SK-N-SH treated with all-trans-retinoic acid at 6 μM for 48 hours (cell line): ENCODE measurements around the gene UGT2B11.
"Not testable (repeated sequence)": the region's sequence is repeated elsewhere in the genome, so short reads cannot be mapped to it uniquely, and the experiment has no call there.

Experiments used
- ATAC-seq: fragments of 200-7000 bp; cut with Tn5 transposase; 3 replicates; pipeline ENCODE4 v1.9.1; 2020; ENCODE audit warnings: mild to moderate bottlenecking, moderate library complexity
- ARNTL ChIP-seq: fragments of 450-650 bp; formaldehyde crosslinking; IDR thresholded peaks from 2 replicates; pipeline ENCODE4 v1.5.0; 2020; ENCODE audit warnings: low read depth, mild to moderate bottlenecking, moderate library complexity, borderline replicate concordance
- CSDC2 ChIP-seq: fragments of 250-450 bp; sonication (Bioruptor Pico); IDR thresholded peaks from 2 replicates; pipeline ENCODE4 v1.5.0; 2020; ENCODE audit warnings: mild to moderate bottlenecking, moderate library complexity
- ESRRG ChIP-seq: fragments of 250-450 bp; sonication (Bioruptor Pico); IDR thresholded peaks from 2 replicates; pipeline ENCODE4 v1.6.1; 2021; ENCODE audit warnings: mild to moderate bottlenecking
- ISL1 ChIP-seq: fragments of 250-450 bp; sonication (Bioruptor Pico); IDR thresholded peaks from 2 replicates; pipeline ENCODE4 v2.1.2; 2022; ENCODE audit warnings: mild to moderate bottlenecking, moderate library complexity
- OSR1 ChIP-seq: fragments of 250-450 bp; sonication (Bioruptor Pico); IDR thresholded peaks from 2 replicates; pipeline ENCODE4 v1.8.0; 2022; ENCODE audit warnings: moderate library complexity, mild to moderate bottlenecking, inconsistent platforms
- PPARA ChIP-seq: fragments of 250-450 bp; sonication (Bioruptor Pico); IDR thresholded peaks from 2 replicates; pipeline ENCODE4 v1.5.0; 2020; ENCODE audit warnings: mild to moderate bottlenecking, borderline replicate concordance
- RARB ChIP-seq: fragments of 250-450 bp; sonication (Bioruptor Pico); IDR thresholded peaks from 2 replicates; pipeline ENCODE4 v1.8.0; 2021; ENCODE audit warnings: mild to moderate bottlenecking, moderate library complexity
- SNAI2 ChIP-seq: fragments of 250-450 bp; sonication (Bioruptor Pico); IDR thresholded peaks from 2 replicates; pipeline ENCODE4 v1.5.0; 2020; ENCODE audit warnings: mild to moderate bottlenecking, moderate library complexity
- TCF4 ChIP-seq: fragments of 250-450 bp; sonication (Bioruptor Pico); IDR thresholded peaks from 2 replicates; pipeline ENCODE4 v1.8.0; 2021; ENCODE audit warnings: mild to moderate bottlenecking, moderate library complexity, borderline replicate concordance
- TOX ChIP-seq: fragments of 250-450 bp; sonication (Bioruptor Pico); IDR thresholded peaks from 2 replicates; pipeline ENCODE4 v1.8.0; 2021; ENCODE audit warnings: mild to moderate bottlenecking, moderate library complexity, borderline replicate concordance
- ZC3H10 ChIP-seq: fragments of 250-450 bp; sonication (Bioruptor Pico); IDR thresholded peaks from 2 replicates; pipeline ENCODE4 v1.5.1; 2021; ENCODE audit warnings: mild to moderate bottlenecking, moderate library complexity
- ZFP3 ChIP-seq: fragments of 250-450 bp; sonication (Bioruptor Pico); IDR thresholded peaks from 2 replicates; pipeline ENCODE4 v1.5.0; 2020; ENCODE audit warnings: mild to moderate bottlenecking, moderate library complexity
- ZFP30 ChIP-seq: fragments of 450-650 bp; formaldehyde crosslinking; IDR thresholded peaks from 2 replicates; pipeline ENCODE4 v1.5.0; 2022; ENCODE audit warnings: mild to moderate bottlenecking, moderate library complexity
- ZNF565 ChIP-seq: fragments of 450-650 bp; formaldehyde crosslinking; conservative IDR thresholded peaks from 2 replicates; pipeline ENCODE4 v1.5.0; 2020; ENCODE audit warnings: low read depth, mild to moderate bottlenecking, moderate library complexity
- ZNF70 ChIP-seq: fragments of 450-650 bp; formaldehyde crosslinking; IDR thresholded peaks from 2 replicates; pipeline ENCODE4 v1.5.0; 2020; ENCODE audit warnings: mild to moderate bottlenecking, moderate library complexity
- ZNF8 ChIP-seq: fragments of 450-650 bp; formaldehyde crosslinking; IDR thresholded peaks from 2 replicates; pipeline ENCODE4 v1.5.0; 2020; ENCODE audit warnings: mild to moderate bottlenecking, moderate library complexity
- TF ChIP-seq, protein P1 (sequence below): fragments of 250-450 bp; sonication (Bioruptor Pico); IDR thresholded peaks from 2 replicates; pipeline ENCODE4 v1.5.1; 2020; ENCODE audit warnings: low read depth, mild to moderate bottlenecking, moderate library complexity
- TF ChIP-seq, protein P2 (sequence below): fragments of 250-450 bp; sonication (Bioruptor Pico); IDR thresholded peaks from 2 replicates; pipeline ENCODE4 v1.5.0; 2020; ENCODE audit warnings: mild to moderate bottlenecking, moderate library complexity
- TF ChIP-seq, protein P3 (sequence below): fragments of 250-450 bp; sonication (Bioruptor Pico); IDR thresholded peaks from 2 replicates; pipeline ENCODE4 v1.8.0; 2021; ENCODE audit warnings: low read depth, mild to moderate bottlenecking, moderate library complexity, borderline replicate concordance
- TF ChIP-seq, protein P4 (sequence below): fragments of 250-450 bp; sonication (Bioruptor Pico); IDR thresholded peaks from 2 replicates; pipeline ENCODE4 v1.8.0; 2020; ENCODE audit warnings: mild to moderate bottlenecking, moderate library complexity, borderline replicate concordance
- TF ChIP-seq, protein P5 (sequence below): fragments of 250-450 bp; sonication (Bioruptor Pico); IDR thresholded peaks from 2 replicates; pipeline ENCODE4 v1.5.1; 2021; ENCODE audit warnings: mild to moderate bottlenecking, moderate library complexity

UGT2B11 gene

DNA sequence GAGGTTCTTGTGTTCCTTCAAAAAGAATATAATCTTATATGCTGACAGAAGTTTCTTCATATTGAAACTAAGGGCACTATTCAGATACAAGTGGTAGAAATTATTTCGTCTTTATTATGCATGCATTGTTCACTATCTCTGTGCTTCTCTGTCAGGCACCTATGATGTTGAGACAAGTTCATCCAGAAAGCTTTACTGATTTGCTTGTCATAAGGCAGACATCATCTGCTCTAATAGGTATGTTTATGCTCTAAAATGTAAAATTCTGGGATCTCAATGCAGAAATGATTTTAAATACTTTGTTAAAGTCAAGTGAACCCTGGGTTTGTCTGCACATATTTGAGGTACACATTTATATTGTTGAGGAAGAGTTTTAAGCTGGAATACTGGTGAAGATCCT is 3.6 kb downstream of the UGT2B11 start:
- no peak for ATAC-seq
- no peak for TF ChIP-seq ESRRG (CRISPR knock-in tag)
- TF ChIP-seq SNAI2 (CRISPR knock-in tag): no peak
- no peak for TF ChIP-seq RARB (CRISPR knock-in tag)
- TF ChIP-seq ISL1: no peak
- TF ChIP-seq, protein P1, sequence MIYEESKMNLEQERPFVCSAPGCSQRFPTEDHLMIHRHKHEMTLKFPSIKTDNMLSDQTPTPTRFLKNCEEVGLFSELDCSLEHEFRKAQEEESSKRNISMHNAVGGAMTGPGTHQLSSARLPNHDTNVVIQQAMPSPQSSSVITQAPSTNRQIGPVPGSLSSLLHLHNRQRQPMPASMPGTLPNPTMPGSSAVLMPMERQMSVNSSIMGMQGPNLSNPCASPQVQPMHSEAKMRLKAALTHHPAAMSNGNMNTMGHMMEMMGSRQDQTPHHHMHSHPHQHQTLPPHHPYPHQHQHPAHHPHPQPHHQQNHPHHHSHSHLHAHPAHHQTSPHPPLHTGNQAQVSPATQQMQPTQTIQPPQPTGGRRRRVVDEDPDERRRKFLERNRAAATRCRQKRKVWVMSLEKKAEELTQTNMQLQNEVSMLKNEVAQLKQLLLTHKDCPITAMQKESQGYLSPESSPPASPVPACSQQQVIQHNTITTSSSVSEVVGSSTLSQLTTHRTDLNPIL (CRISPR knock-in tag): no peak
- no peak for TF ChIP-seq ARNTL
- TF ChIP-seq PPARA: no peak
- TF ChIP-seq, protein P2, sequence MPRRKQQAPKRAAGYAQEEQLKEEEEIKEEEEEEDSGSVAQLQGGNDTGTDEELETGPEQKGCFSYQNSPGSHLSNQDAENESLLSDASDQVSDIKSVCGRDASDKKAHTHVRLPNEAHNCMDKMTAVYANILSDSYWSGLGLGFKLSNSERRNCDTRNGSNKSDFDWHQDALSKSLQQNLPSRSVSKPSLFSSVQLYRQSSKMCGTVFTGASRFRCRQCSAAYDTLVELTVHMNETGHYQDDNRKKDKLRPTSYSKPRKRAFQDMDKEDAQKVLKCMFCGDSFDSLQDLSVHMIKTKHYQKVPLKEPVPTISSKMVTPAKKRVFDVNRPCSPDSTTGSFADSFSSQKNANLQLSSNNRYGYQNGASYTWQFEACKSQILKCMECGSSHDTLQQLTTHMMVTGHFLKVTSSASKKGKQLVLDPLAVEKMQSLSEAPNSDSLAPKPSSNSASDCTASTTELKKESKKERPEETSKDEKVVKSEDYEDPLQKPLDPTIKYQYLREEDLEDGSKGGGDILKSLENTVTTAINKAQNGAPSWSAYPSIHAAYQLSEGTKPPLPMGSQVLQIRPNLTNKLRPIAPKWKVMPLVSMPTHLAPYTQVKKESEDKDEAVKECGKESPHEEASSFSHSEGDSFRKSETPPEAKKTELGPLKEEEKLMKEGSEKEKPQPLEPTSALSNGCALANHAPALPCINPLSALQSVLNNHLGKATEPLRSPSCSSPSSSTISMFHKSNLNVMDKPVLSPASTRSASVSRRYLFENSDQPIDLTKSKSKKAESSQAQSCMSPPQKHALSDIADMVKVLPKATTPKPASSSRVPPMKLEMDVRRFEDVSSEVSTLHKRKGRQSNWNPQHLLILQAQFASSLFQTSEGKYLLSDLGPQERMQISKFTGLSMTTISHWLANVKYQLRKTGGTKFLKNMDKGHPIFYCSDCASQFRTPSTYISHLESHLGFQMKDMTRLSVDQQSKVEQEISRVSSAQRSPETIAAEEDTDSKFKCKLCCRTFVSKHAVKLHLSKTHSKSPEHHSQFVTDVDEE (CRISPR knock-in tag): no peak
- no peak for TF ChIP-seq ZNF70 (CRISPR knock-in tag)
- no peak for TF ChIP-seq ZNF8
- no peak for TF ChIP-seq TCF4
- TF ChIP-seq, protein P3, sequence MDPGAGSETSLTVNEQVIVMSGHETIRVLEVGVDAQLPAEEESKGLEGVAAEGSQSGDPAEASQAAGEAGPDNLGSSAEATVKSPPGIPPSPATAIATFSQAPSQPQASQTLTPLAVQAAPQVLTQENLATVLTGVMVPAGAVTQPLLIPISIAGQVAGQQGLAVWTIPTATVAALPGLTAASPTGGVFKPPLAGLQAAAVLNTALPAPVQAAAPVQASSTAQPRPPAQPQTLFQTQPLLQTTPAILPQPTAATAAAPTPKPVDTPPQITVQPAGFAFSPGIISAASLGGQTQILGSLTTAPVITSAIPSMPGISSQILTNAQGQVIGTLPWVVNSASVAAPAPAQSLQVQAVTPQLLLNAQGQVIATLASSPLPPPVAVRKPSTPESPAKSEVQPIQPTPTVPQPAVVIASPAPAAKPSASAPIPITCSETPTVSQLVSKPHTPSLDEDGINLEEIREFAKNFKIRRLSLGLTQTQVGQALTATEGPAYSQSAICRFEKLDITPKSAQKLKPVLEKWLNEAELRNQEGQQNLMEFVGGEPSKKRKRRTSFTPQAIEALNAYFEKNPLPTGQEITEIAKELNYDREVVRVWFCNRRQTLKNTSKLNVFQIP: no peak

DNA sequence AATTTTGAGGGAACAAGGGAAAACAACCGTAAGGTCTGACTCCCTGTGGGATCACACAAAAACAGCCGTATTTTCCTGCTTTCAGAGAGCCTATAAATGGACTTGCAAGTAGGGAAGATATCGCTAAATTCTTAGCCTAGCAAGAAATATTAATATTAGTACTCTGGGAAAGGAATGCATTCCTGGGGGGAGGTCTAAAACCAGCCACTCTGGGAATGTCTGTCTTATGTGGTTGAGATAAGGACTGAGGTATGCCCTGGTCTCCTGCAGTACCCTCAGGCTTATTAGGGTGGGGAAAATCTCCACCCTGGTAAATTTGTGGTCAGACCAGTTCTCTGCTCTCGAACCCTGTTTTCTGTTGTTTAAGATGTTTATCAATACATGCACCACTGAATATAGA is 16.0 kb downstream of the UGT2B11 start:
- ATAC-seq: not testable (repeated sequence)

DNA sequence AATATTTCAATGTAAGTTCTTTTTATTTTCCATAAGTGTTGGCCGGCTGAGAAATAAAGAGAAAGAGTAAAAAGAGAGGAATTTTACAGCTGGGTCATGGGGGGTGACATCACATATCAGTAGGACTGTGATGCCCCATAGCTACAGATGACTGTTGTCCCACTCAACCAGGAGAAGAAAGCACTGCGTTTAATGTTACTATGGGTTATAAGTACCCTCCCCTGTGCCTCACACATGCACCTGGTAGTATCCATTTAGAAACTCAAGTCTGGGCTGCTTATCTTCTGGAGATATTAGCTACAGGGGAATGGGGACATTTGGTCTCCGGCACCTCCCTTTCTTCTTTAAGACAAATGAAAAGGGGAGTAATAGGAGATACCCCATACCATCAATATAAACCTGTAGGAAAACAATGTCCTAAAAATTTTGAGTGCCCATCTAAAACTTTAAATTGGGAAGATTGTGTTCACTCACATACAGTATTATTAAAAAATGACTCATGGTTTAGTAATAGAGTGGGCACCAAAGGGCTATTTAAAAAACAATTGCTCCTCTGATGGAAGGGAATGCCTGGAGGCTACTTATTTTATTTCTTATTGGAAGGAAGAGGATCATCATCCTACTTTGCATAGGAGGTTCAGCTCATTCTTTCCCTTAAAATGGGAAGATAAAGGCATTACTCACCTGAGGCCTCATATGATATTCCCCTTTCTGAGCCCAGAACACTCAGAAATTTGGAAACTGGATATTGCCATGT is 18.2 kb downstream of the UGT2B11 start:
- TF ChIP-seq, protein P1 (CRISPR knock-in tag): no peak
- TF ChIP-seq, all 23 proteins: peak for 0
- ATAC-seq: no peak

DNA sequence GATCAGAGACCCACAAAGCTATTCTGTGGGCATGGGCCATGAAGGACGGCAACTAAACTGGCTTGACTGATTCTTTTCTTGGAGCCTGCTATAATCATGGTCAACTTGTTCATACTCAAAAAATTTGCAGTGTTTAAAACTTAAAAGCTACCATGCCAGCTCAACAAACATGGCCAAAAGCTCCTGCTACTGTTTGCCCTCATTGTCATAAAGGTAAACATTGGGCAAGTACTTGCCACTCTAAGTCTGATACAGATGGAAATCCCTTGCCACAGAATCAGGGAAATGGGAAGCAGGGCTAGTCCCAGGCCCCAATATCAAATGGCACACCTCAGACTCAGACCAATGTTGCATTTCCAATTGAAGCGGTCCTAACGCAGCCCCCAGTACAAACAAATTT is 20.4 kb downstream of the UGT2B11 start:
- ATAC-seq: no peak
- no peak for TF ChIP-seq ZNF8
- TF ChIP-seq ZFP30 (CRISPR knock-in tag): no peak
- TF ChIP-seq ZFP3 (CRISPR knock-in tag): no peak
- TF ChIP-seq, protein P2 (CRISPR knock-in tag): no peak
- no peak for TF ChIP-seq TCF4
- no peak for TF ChIP-seq CSDC2
- TF ChIP-seq, protein P4, sequence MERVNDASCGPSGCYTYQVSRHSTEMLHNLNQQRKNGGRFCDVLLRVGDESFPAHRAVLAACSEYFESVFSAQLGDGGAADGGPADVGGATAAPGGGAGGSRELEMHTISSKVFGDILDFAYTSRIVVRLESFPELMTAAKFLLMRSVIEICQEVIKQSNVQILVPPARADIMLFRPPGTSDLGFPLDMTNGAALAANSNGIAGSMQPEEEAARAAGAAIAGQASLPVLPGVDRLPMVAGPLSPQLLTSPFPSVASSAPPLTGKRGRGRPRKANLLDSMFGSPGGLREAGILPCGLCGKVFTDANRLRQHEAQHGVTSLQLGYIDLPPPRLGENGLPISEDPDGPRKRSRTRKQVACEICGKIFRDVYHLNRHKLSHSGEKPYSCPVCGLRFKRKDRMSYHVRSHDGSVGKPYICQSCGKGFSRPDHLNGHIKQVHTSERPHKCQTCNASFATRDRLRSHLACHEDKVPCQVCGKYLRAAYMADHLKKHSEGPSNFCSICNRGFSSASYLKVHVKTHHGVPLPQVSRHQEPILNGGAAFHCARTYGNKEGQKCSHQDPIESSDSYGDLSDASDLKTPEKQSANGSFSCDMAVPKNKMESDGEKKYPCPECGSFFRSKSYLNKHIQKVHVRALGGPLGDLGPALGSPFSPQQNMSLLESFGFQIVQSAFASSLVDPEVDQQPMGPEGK (CRISPR knock-in tag): no peak
- no peak for TF ChIP-seq SNAI2 (CRISPR knock-in tag)
- TF ChIP-seq PPARA: no peak
- TF ChIP-seq RARB (CRISPR knock-in tag): no peak
- TF ChIP-seq, protein P1 (CRISPR knock-in tag): no peak
- TF ChIP-seq ZNF70 (CRISPR knock-in tag): no peak
- TF ChIP-seq, protein P5, sequence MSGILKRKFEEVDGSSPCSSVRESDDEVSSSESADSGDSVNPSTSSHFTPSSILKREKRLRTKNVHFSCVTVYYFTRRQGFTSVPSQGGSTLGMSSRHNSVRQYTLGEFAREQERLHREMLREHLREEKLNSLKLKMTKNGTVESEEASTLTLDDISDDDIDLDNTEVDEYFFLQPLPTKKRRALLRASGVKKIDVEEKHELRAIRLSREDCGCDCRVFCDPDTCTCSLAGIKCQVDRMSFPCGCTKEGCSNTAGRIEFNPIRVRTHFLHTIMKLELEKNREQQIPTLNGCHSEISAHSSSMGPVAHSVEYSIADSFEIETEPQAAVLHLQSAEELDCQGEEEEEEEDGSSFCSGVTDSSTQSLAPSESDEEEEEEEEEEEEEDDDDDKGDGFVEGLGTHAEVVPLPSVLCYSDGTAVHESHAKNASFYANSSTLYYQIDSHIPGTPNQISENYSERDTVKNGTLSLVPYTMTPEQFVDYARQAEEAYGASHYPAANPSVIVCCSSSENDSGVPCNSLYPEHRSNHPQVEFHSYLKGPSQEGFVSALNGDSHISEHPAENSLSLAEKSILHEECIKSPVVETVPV (CRISPR knock-in tag): no peak
- no peak for TF ChIP-seq OSR1 (CRISPR knock-in tag)
- no peak for TF ChIP-seq TOX
- TF ChIP-seq ZNF565 (CRISPR knock-in tag): no peak
- TF ChIP-seq ZC3H10 (CRISPR knock-in tag): no peak
